Right hindlimb (tissue), 1 donor: ENCODE measurements around the gene GMDS.
A peak's percentile ranks its signal among the peaks of the same experiment; 100 is the strongest.
"Not testable (repeated sequence)": the region's sequence is repeated elsewhere in the genome, so short reads cannot be mapped to it uniquely, and the experiment has no call there.

ENCODE experiments used
- DNase-seq: peaks from one replicate; pipeline ENCODE4 v3.0.0-alpha.2; 2018

GMDS gene

DNA sequence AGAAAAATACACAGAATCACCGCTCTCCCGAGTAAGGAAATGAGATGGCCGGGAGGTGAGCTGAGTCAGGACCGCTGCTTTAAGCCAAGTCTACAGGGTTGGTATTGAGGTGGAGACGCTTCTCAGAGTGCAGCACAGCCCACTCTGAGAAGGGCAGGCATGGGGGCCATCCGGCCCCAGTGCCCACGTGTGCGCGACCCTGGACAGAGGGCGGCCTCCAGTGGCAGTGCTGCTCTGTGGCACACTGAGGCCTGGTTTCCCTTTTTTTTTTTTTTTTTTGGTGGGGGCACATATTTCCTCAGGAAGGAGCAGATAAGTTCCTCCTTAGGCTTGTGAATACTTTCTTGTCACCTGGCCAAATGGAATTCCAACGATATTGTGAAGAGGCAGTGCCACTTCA, 546.9 kb downstream of the GMDS start:
- DNase-seq: no peak

DNA sequence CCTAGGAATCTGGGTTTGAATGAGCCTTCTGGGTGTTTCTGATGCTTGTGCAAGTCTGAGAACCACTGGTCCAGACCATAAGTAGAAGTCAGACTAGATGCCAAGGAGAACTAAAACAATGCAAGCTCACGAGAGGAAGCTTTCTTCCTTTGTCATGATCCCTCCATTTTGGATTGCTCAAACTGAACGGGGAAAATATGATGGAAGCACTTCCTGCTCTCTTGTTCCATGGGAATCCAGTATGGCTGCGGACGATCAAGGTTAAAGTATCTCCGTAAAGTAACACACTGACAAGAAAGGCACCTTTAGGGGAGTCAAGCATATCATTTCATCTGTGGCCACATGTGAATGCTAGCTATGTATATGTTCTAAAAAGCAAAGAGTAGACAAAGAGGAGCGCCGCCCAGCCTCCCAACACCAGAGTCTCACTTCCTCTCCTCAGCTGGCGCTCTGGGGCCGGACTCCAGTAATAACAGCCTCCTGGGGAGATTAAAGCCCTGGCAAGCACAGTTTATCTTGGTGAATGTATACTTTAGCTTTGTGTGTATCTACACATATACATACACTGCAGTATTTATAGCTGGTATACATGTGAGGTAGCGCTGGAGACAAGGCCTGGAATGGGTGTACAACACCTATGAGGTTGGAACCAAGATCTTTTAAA, 547.6 kb downstream of the GMDS start:
- DNase-seq: no peak

DNA sequence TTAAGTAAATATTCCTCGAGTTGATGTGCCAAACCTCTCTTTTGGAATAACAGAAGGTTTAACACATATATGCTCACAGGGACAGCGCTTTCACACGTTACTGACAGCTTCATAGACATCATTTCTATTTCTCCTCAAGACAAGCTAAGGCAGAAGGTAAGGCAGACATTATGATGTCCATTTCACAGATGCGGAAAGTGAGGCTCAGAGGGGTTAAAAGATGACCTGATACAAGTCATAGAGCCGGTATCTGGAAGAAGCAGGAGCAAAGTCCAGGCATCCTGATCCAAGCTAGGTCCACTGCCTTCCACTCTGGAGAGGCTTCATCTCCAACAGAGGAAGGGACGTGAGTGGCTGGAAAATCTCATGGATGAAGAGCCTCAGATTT, 548.9 kb downstream of the GMDS start:
- no peak for DNase-seq

DNA sequence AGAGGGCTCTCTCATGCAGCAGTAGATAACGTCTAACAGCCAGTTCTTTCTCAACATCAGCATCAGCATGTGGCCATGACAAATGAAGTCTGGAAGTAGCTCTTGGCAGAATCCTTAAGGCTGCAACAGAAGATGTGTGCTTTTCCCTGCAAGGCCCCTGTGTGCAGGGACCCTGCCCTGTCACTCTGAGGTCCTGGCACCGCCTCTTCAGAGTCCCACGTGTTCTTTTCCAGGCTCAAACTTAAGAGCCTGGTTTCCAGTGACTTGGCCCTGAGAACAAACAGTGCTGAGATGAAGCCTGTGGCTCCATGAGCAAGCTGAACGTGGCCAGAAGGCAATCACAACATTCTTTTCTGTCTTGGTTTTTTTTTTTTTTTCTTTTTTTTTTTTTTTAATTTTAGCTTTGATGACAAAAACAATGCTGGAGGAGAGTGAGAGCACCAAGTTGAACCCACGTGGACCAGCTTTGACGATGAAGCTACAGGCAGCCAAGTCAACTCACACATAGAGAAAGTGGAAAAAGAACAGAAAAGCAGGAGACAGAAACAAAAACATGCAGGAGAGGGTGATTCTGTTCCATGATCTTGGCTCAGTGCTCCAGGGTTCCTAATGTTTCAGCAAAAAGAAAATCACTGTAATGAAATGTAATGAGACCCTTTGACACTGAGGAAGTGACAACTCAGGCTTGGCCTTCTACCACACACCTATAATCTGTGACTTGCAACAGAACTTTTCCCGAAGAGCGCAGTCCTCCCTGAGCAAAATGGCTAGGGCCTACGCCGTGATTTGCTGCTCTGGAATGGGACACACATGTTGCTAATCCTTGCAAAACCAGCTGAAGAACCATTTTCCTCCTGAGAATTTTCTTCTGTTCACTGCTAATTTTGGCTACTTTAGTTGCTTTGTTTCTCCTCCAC, 549.6 kb downstream of the GMDS start:
- DNase-seq: peak; percentile 44

DNA sequence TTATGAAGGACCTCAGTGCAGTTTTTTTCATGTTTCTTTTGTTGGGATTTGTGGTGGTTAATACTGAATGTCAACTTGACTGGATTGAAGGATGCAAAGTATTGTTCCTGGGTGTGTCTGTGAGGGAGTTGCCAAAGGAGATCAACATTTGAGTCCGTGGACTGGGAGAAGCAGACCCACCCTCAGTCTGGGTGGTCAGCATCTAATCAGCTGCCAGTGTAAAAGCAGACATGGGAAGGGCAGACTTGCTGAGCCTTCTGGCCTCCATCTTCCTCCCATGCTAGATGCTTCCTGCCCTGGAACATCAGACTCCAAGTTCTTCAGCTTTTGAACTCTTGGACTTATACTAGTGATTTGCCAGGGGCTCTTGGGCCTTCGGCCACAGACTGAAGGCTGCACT, 553.6 kb downstream of the GMDS start:
- DNase-seq: not testable (repeated sequence)

DNA sequence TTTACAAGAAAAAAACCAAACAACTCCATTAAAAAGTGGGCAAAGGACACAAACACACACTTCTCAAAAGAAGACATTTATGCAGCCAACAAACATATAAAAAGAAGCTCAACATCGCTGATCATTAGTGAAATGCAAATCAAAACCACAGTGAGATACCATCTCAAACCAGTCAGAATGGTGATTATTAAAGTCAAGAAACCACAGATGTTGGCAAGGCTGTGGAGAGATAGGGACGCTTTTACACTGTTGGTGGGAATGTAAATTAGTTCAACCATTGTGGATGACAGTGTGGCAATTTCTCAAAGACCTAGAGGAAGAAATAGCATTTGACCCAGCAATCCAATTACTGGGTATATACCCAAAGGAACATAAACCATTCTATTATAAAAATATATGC, 554.7 kb downstream of the GMDS start:
- not testable (repeated sequence) for DNase-seq

DNA sequence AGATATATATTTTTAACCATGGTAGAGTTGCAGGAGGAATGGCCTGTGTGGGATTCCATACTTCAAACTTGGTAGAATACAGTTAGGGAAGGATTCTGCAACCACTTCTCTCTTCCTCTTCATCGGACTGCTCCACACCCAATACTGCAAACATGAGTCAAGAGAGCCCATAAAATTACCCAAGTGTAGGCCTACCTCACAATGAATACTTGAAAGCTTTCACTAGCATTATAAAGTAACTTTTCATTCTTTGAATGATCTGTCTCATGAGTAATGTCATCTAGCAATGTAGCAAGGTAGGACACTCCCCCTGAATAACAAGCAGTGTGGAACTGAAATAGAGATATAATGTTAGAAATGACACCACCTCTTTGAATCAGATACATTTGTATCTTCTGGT, 556.3 kb downstream of the GMDS start:
- DNase-seq: no peak

DNA sequence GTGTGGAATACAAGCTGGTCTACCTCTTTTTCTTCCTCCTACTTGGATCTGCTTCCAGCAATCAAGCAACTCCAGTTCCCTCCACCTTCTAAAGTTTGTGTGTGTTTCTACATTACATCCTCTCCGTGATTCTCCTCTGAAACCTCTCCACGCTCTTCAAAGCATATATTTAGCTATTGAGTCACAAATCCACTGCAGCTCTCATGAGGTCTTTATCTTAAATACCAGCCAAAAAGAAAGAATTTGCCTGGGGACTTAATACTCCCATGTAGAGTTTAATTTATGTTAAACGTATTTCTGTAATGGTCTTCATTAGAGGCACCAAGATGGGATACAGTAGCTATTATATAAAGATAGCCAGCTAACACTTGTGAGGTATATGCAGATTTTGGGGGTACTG, 557.0 kb downstream of the GMDS start:
- DNase-seq: no peak

DNA sequence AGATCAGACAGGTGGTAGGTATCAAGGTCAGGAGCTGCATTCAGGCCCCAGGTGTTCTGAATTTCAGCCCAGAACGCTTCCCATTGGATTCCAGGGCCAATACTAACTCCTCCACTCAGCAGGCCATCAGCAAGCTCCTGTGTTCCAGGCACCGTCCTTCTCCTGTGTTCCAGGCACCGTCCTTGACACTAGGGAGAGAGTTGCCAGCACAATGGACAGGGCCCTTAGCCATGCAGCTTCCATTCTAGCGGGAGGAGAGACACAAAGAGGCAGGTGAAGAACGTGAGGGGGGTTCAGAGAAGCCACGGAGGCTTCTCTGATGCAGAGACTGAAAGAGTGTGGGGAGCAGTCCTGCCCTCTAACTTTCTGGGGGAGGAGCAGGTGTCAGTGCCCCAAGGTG, 558.0 kb downstream of the GMDS start:
- no peak for DNase-seq

DNA sequence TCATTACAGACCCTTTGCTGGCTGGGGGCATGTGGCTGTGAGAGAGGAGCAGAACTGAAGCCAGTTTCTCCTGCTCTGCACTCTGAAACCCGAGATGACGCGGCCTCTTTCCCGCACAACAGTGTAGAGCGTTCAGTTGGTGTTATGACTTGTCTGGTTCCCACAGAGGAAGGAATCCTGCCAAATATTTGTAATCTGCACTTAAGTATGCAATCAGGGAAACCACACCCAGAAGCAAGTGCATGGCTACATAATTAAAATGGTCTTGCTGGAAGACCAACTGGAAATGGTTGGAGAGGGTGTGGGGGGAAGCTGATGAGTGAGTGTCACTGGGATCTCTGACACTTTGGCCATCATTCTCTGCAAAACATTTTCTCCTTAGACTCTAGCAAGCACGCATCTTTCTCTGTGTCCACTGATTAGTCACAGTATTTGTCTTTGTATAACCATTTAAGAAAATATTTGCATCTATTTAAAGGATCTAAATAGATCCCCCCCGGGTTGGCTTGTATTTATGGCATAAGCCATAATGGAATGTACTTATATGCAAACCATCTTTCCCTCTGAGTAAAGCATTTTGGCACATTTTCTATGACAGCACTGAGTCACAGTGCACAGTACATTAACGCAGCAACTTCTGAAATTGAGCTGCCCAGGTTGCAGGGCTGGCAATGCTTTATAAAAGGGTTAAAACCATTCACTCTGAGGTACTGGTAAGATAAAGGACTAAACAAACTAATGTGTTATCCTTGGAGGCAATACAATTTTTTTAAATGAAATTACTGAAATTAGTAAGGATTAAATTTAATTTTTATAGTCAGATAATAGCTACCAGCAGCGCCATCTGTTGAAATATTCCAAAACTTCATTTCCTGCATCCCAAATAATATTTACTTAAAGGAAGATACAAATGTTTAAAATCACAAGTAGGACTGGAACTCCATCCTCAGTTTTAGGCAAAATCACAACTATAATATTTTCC, 559.0 kb downstream of the GMDS start:
- peak; percentile 61 for DNase-seq

DNA sequence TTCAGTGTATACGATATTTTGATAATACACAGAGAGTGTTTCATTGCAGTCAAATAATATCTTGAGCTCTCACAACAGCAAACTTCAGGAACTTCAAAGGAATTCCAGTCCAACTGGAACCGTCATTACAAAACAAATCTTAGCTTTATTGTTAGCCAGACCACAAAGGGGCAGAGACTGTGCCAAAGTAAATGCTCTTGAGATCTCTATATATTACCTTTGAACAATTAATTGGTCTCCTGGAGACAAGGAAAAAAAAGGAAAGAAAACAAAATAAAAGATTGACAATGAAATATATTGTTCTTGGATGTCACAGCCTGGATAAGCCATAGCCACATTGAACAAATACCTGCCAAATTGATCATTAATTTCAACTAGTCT, 565.7 kb downstream of the GMDS start:
- no peak for DNase-seq

DNA sequence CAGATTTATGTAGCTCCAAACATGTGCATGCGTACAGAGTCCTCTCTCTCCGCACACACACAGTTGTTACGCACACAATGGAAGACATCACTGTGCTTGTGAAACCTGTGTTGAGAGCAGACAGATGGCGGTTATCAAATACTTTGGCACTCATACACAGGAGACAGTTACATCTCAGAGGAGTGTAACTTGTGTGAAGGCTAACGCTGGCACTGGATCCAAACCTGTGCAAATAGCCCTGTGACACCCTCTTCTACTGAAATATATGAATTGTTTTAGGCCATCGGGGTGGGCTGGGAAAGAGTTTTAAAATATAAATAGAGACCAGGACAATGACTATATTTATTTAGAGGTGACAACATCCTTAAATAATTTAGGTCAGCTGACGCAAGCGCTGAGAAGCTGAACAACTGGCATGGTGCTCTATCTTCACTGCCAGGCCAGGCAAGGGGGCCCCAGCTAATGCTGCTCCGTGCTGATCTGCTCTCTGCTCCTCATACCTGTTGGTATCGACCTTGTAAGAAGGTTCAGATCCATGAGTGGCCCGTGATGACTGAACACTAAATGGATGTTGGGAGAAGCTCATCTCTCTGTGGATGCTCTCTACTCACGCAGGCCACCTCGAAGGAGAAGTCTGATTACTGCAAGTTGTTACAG, 566.2 kb downstream of the GMDS start:
- no peak for DNase-seq

DNA sequence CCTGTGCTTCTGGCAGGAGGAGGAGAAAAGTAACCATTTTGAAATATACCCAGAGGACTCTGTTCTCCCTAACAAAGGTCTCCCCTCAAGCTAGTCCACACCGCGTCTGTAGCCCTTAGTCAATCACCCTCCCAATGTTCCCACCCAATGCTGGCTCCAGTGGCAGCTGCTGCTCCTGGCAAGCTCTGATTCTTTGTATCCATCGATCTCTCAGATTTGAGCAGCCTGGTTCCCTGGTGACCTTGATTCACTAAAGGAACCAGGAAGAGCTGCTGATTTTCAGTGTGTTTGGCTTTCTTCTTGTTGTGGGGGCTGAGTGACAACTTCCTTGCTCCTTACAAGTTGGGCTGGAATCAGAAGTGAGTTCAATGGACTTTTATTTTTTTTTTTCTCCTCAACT, 567.2 kb downstream of the GMDS start:
- DNase-seq: no peak

DNA sequence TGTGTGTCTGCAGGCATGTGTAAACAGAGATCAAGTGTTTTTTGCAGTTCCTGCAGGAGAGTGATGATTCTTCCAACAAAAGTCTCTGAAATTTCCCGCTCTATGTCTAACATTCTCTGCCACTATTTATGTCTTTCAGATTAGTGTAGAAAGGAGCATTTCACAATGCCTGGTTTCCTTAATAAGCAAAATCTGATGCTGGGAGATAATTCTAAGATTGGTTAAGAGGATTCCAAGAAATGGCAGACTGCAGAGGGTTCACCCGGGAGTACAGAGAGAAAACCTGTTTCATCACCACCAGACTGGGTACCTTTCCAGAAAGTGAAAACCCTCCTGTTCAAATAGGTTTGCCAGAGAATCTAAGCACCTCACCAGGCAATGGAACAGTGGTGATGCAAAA, 573.0 kb downstream of the GMDS start:
- no peak for DNase-seq

DNA sequence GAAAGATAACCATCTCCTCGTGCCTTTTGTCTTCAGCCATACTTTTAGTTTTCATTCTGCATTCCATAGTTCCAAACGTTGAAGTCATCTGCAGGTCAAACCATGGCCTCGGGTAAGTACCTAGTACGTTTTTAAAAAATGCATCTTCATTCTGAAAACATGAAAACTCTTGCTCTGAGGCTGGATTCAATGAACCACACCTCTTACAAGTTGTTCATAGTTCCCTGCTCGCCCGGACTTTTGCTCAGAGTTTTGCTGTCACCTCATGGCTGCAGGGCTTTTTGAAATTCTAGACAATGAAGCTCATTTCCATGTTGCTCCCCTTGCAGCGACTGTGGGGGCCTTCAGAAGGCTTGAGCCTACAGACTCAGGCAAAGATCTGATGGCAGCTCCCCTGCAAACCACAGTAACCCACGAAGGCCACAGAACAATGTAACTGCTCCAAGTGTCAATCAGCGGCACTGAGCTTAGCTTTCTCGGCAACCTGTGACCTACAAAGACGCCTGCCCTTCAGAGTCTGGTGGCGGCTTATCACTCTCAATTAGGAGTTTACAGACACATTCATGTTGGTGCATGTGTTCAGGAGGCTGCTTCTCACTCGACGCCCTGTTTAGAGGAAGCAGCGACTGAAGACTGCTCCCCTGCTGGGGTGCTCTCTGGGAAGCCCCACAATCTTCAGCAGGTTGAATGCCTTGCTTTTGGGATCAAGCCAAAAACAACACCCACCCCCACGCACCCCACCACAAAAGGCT, 574.5 kb downstream of the GMDS start:
- no peak for DNase-seq

DNA sequence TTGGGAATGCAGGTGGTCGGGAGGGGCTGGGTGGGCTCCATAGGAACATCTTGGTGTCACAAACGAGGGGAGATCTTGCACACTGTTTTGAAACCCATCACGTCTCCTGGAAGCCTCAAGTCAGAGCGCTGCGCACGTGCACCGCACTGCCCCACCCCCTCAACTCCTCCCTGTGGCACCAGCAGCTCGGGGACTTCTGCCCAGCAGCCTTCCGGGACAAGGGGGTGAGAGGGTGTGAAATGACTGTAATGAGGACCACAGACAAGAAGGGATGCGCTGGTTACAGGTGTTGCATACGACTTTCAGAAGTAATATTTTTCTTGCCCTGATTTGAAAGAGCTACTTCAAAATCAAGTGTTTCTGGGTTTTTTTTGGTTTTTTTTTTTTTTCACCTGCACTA, 575.4 kb downstream of the GMDS start:
- DNase-seq: no peak

DNA sequence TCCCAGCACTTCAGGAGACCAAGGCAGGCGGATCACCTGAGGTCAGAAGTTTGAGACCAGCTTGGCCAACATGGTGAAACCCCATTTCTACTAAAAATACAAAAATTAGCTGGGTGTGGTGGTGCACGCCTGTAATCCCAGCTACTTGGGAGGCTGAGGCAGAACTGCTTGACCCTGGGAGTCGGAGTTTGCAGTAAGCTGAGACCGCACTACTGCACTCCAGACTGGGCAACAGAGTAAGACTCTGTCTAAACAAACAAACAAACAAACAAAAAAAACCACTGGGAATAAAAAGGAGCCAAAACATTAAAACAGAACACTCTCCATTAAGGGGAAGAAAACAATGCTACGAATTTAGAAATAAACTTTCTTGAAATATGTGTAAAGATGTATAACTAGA, 576.9 kb downstream of the GMDS start:
- not testable (repeated sequence) for DNase-seq

DNA sequence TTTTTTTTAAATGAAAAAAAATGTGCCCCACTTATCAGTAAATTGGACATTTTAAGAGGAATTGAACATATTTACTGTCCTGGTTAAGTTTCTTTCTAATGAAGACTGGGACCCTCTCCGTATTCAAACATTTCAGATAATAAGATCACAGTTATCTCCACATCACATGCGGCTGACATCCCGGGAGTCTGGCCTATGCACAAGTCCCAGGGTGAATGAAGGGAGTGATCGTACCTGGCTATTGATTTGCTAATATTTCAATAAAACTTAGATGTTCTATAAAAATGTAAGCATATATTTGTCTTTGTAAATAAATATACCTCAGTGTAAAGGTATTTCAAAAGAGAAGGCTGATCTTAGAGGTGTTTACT, 577.6 kb downstream of the GMDS start:
- no peak for DNase-seq

DNA sequence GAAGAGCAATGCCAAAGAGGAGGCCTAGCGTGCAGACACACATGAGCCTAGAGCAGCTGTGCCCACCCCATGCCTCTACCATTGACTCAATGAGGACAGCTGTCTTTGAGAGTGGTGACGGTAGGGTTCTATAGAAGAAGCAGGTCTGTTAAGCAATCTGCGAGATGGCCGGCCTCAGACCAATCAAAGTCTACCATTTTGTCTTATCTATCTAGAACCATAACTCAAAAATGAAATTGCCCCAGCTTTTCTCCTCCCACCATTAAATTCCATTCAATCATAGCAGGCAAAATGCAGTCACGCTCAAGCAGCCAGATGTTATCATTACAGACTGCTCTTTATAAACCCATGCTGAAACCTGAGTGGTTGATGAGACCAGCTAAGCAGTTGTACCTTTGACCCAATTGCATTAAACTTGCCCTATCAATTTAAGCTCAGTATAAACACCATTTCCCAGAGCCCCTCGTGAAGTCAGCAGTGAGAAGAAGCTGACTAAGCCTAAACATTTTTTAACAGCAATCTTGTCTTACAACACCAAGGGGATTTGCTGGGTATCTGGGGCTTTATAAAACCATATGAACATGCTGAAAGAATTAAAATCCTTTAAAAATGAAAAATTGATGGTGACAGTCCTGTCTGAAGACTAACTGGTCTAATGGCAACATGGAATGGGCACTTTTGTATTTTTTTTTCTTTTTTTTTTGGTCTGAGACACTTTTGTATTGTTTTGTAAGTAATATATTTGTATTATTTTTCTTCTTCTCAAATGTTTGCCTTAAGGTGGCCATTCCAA, 578.2 kb downstream of the GMDS start:
- no peak for DNase-seq

DNA sequence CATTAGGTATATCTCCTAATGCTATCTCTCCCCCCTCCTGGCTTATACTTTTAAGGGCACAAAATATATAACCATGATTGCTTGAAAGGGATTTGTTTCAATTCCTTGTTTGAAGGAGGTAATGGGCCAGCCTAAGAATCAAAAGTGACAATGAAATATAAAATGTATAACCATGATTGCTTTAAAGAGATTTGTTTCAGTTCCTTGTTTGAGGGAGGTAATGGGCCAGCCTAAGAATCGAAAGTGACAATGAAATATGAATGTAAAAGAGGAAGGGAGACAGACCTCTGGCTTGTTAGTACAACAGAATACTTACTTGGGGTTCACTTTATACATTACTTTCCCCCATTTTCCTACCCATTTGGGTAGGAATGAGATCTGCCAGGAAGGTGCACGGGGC, 580.2 kb downstream of the GMDS start:
- DNase-seq: no peak

DNA sequence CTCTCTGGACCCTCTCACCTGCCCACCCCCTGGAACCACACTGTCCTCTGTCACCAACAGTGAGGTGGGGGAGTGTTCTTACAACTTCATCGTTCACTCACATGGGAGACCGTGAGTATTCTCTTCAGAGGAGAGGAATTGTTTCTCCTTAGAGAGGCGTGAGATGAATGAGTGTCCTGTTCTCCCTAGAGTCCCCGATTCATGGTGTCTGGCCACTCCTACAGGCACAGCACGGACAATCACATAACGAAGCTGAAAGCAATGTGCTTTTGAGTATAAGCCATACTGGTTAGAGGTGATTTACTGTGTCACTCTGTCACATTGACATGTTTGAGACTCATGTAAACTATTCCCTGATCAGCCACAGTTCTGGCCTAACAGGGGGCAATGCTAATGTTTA, 581.1 kb downstream of the GMDS start:
- no peak for DNase-seq
